ENCODE measurements around the gene RPL27.

GRCh38 chr17:43042025-43042628 is 43.9 kb downstream of the RPL27 start:
- TF ChIP-seq POLR2AphosphoS5 (IDR thresholded peaks at IDR 0.05): no peak
- TF ChIP-seq CTCF (IDR thresholded peaks at IDR 0.05): no peak
- no peak for TF ChIP-seq POLR2A (IDR thresholded peaks at IDR 0.05)
- no peak for TF ChIP-seq EP300 (IDR thresholded peaks at IDR 0.05; ENCODE audit: low read depth)
